A673 (cell line): ENCODE data around the gene XG. TPM values are rescaled to one million over a fixed set of nuclear protein-coding genes. Genes with fewer than 3 reads are reported as not detected.
"Not testable (repeated sequence)": the region's sequence is repeated elsewhere in the genome, so short reads cannot be mapped to it uniquely, and the experiment has no call there.

Experiments used
- BruUV-seq: library from RNA; stranded (reverse); fragments of 400-500 nt; replicated peaks from 2 replicates; lab custom pipeline; 2021; lab: Mats Ljungman, UMichigan
- CTCF ChIA-PET: fragments of 300-600 bp; sonication (Branson Sonifier 250); formaldehyde crosslinking; loops from one replicate; lab custom pipeline; 2022; ENCODE audit warnings: antibody characterized with exemption; lab: Charles Lee
- POLR2A ChIA-PET: fragments of 300-600 bp; sonication (Branson Sonifier 250); formaldehyde crosslinking; loops from one replicate; lab custom pipeline; 2022; ENCODE audit warnings: antibody characterized with exemption; ENCODE audit not compliant: low non-redundant PET; lab: Charles Lee
- DNase-seq: peaks from one replicate; pipeline ENCODE4 v3.0.0-alpha.2; 2015; ENCODE audit warnings: low spot score
- H3K27ac ChIP-seq: fragments of 200-600 bp; sonication (generic); 2 replicates; pipeline ENCODE4 v1.5.1; 2016; ENCODE audit warnings: mixed run types, low read depth, mild to moderate bottlenecking, mixed read lengths, antibody characterized with exemption, low read length; ENCODE audit not compliant: poor library complexity, severe bottlenecking
- H3K27me3 ChIP-seq: fragments of 200-600 bp; sonication (generic); replicated peaks from 2 replicates; pipeline ENCODE4 v1.6.1; 2017; ENCODE audit warnings: mixed run types, low read depth, mild to moderate bottlenecking, mixed read lengths, antibody characterized with exemption, low read length; ENCODE audit not compliant: insufficient read depth, poor library complexity
- H3K36me3 ChIP-seq: fragments of 200-600 bp; sonication (generic); 2 replicates; pipeline ENCODE4 v1.6.1; 2016; ENCODE audit warnings: mixed run types, mild to moderate bottlenecking, mixed read lengths, antibody characterized with exemption, low read length; ENCODE audit not compliant: insufficient read depth, poor library complexity, severe bottlenecking
- H3K4me1 ChIP-seq: fragments of 200-600 bp; sonication (generic); 2 replicates; pipeline ENCODE4 v1.6.1; 2017; ENCODE audit warnings: mixed run types, mild to moderate bottlenecking, mixed read lengths, antibody characterized with exemption, low read length; ENCODE audit not compliant: insufficient read depth, poor library complexity, severe bottlenecking
- H3K4me3 ChIP-seq: fragments of 200-600 bp; sonication (generic); 2 replicates; pipeline ENCODE4 v1.5.1; 2016; ENCODE audit warnings: low read depth, mixed run types, mild to moderate bottlenecking, mixed read lengths, low read length; ENCODE audit not compliant: poor library complexity, severe bottlenecking
- H3K9me3 ChIP-seq: fragments of 200-600 bp; sonication (generic); 2 replicates; pipeline ENCODE4 v1.6.1; 2016; ENCODE audit warnings: mixed run types, low read depth, mild to moderate bottlenecking, mixed read lengths, antibody characterized with exemption, low read length; ENCODE audit not compliant: poor library complexity, severe bottlenecking
- EZH2 ChIP-seq: fragments of 200-600 bp; sonication (generic); IDR thresholded peaks from 2 replicates; pipeline ENCODE4 v1.6.1; 2017; ENCODE audit warnings: borderline replicate concordance, low read depth, mild to moderate bottlenecking, mixed read lengths, antibody characterized with exemption, low read length; ENCODE audit not compliant: poor library complexity, severe bottlenecking
- intact Hi-C: fragments of 100-400 bp; cut with micrococcal nuclease; formaldehyde crosslinking; loops from one replicate; pipeline ENCODE4 v1.10.0; 2022; ENCODE audit not compliant: unreplicated experiment
- total RNA-seq: library from RNA; stranded (reverse); gene quantifications from 2 replicates; pipeline ENCODE4 v1.2.3, GENCODE V29; 2021
- TF ChIP-seq, protein P1 (sequence below): fragments of 300-800, 200-600 bp; sonication (generic); conservative IDR thresholded peaks from 2 replicates; pipeline ENCODE4 v1.5.1; 2017; ENCODE audit warnings: low read depth, mild to moderate bottlenecking, antibody characterized with exemption, low read length, moderate library complexity, mixed read lengths

The XG gene
- total RNA-seq, 1 experiment from 2014 or later: 7.5 TPM

DNA sequence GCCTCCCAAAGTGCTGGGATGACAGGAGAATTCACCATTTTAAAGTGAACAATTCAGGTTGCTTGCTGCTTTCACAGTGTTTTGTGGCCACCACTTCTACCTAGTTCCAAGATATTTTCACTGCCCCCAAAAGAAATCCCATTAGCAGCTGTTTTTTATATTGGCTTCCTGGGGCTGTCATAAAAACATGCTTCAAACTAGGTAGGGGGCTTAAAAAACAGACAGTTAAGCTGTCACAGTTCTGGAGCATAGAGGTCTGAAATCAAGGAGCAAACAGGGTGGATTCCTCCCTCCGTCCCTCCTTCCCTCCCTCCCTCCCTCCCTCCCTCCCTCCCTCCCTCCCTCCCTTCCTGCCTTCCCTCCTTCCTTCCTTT is 3.0 kb upstream of the XG start:
- CTCF ChIA-PET: no interaction called here
- Histone ChIP-seq H3K9me3 (no peaks in the 10 kb centered on the region), H3K4me1 (peaks cover 33% of the 10 kb centered on the region), H3K27me3 (no peaks in the 10 kb centered on the region), H3K36me3 (no peaks in the 10 kb centered on the region), H3K4me3 (no peak overlapping the region), H3K27ac (peak overlapping the region; percentile 78)
- POLR2A ChIA-PET: no interaction called here
- intact Hi-C loops: no loop called here
- no TSS peak for BruUV-seq
- TF ChIP-seq EZH2: no peak
- TF ChIP-seq, protein P1, sequence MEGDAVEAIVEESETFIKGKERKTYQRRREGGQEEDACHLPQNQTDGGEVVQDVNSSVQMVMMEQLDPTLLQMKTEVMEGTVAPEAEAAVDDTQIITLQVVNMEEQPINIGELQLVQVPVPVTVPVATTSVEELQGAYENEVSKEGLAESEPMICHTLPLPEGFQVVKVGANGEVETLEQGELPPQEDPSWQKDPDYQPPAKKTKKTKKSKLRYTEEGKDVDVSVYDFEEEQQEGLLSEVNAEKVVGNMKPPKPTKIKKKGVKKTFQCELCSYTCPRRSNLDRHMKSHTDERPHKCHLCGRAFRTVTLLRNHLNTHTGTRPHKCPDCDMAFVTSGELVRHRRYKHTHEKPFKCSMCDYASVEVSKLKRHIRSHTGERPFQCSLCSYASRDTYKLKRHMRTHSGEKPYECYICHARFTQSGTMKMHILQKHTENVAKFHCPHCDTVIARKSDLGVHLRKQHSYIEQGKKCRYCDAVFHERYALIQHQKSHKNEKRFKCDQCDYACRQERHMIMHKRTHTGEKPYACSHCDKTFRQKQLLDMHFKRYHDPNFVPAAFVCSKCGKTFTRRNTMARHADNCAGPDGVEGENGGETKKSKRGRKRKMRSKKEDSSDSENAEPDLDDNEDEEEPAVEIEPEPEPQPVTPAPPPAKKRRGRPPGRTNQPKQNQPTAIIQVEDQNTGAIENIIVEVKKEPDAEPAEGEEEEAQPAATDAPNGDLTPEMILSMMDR: no peak
- DNase-seq: peak; percentile 60

DNA sequence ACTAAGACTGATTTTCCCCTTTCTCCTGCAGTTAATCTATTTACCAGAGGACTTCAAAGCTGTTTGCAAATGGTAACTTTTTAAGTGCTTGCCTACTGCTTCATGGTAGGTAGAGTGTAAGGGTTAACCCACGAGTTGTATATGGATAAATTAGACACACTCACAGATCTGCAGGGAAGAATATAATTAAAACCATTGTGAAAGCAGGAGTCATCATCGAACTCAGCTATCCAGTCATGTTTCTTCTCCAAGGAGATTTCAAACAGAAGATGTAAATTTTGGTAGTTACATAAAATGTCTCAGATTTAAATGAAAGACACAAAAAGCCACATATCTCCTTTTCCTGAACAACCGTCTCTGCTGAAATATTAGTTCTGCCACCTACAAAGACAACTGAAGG is 549 bp upstream of the XG start:
- H3K27me3 ChIP-seq: no peaks in the 10 kb centered on the region
- H3K4me3 ChIP-seq: no peak overlapping the region
- H3K27ac ChIP-seq: peak overlapping the region; percentile 2
- POLR2A ChIA-PET: no interaction called here
- no TSS peak for BruUV-seq
- H3K9me3 ChIP-seq: no peaks in the 10 kb centered on the region
- intact Hi-C loops: no loop called here
- no peaks in the 10 kb centered on the region for H3K36me3 ChIP-seq
- CTCF ChIA-PET: no interaction called here
- no peak for DNase-seq
- TF ChIP-seq, protein P1: no peak
- no peak for TF ChIP-seq EZH2
- peaks cover 28% of the 10 kb centered on the region for H3K4me1 ChIP-seq

DNA sequence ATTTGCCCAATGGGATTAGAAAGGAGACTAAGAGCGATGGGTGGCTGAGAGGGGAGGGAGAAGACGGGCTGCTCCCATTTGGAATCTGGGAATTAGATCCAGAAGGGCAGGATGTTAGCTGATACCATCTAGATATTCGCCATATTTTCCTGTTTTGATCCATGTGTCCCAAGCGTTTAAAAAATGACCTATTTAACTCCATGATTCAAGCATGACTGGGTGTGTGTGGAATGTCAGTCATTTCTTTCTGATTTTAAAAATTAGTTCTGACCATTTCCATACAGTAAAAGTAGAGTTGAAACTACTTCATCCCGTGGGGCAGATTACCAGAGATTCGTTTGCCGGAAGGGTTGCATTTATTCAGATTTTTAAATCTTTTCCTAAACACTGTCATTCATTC is 601 bp downstream of the XG start:
- H3K4me1 ChIP-seq: peaks cover 26% of the 10 kb centered on the region
- H3K36me3 ChIP-seq, H3K4me3 ChIP-seq, CTCF ChIA-PET, H3K27ac ChIP-seq, BruUV-seq, POLR2A ChIA-PET, intact Hi-C loops, H3K9me3 ChIP-seq, DNase-seq, H3K27me3 ChIP-seq: not testable (repeated sequence)

DNA sequence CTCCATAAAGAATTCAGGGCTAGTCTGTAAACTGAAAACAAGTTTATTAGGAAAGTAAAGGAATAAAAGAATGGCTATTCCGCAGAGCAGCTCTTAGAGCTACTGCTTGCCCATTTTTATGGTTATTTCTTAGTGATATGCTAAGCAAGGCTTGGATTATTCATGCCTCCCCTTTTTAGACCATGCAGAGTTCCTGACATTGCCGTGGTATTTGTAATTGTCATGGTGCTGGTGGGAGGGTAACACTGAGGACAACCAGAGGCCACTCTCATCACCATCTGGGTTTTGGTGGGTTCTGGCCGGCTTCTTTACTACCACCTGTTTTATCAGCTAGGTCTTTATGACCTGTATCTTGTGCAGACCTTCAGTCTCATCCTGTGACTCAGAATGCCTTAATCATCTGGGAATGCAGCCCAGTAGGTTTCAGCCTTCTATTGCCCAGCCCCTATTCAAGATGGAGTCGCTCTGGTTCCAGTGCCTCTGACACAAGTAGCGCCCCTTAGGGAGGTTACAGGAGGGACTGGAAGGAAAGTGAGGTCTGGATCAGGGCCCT is 3.4 kb downstream of the XG start:
- POLR2A ChIA-PET, H3K27me3 ChIP-seq, DNase-seq, CTCF ChIA-PET, H3K27ac ChIP-seq, H3K4me3 ChIP-seq, H3K9me3 ChIP-seq, H3K36me3 ChIP-seq, intact Hi-C loops, BruUV-seq: not testable (repeated sequence)
- peaks cover 14% of the 10 kb centered on the region for H3K4me1 ChIP-seq
